GM21529 (cell line): ENCODE results near the gene ZNF581.

Experiments
- ATAC-seq: cut with Tn5 transposase; IDR thresholded peaks from one replicate; pipeline ENCODE4 v1.9.1; 2021; ENCODE audit not compliant: unreplicated experiment

ZNF581 gene

DNA sequence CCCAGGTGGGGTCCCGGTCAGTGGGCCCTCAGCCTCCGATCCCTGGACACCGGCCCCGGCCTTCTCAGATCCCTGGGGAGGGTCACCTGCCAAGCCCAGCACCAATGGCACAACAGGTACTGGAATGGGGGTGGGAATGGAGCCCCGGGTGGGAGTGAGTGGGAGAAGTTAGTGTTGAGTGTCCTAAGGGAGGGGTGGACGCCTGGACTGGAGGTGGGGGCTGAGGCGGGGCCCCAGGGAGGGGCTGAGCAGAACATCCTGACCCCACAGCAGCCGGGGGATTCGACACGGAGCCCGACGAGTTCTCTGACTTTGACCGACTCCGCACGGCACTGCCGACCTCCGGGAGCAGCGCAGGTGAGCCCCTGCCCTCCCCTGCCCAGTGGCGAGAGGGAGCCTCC, 49.2 kb downstream of the ZNF581 start:
- no peak for ATAC-seq

DNA sequence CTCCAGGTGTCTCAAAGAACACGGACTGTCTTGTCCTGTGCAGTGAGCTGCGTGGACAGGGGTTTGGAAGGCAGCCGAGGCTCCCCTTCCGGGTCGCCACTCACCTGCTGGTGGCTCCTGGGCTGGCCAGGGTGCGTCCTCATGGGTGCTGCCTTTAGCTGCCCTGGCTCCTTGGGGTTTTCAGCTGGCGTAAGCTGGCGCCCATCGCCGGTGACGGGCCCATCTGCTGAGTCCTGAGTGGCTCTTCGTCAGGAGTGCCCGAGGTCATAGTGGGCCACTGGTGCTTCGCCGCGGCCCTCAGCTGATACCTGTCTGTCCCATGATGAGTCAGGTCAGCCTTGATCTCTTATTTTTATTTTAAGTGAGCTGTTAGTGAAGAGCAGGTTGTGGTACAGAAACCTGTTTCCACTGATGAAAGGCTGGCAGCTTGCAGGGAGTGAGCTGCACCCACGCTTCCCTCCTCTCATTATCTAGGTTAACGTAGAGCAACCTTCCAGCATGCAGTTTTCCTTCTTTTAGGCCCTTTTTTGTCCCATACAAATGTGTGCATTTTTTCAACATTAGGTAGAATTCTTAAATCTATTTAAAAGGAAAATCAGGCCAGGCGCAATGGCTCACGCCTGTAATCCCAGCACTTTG, 50.0 kb downstream of the ZNF581 start:
- ATAC-seq: no peak

DNA sequence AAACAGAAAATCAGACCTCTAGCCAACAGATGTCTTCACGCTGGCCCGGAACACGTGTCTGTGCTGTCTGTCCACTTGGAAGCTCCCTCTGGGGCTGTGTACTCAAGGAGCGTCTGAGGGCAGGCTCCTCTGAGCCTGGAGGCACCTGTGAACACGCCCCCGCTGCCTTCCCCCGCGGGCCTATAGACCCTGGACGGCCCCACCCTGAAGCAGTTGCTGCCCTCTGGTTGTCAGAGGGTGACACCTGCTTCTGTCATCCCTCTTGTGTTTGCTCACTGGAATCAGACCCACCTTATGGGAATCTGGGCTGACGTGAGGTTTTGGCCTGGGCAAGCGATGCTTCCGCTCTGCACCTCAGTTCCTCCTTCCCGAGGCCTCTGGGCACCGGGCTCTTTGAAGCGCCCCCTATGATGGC, 50.8 kb downstream of the ZNF581 start:
- ATAC-seq: no peak

DNA sequence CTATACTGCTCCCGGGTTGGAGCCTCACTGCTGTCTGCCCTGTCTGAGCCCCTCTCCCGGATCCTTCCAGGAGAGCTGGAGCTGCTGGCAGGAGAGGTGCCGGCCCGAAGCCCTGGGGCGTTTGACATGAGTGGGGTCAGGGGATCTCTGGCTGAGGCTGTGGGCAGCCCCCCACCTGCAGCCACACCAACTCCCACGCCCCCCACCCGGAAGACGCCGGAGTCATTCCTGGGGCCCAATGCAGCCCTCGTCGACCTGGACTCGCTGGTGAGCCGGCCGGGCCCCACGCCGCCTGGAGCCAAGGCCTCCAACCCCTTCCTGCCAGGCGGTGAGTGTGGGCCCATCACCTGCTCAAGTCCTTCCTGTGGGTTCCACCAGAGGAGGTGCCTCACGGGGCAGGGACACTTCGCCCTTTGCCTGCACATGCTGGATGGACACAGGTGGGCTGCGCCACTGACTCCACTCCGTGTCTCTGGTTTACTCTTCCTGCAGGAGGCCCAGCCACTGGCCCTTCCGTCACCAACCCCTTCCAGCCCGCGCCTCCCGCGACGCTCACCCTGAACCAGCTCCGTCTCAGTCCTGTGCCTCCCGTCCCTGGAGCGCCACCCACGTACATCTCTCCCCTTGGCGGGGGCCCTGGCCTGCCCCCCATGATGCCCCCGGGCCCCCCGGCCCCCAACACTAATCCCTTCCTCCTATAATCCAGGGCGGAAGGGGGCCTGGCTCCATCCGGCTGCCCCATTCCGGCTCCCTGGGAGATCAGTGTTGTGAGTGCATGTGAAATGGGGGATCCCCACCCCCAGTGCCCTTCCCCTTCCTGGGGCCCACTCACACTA, 51.4 kb downstream of the ZNF581 start:
- no peak for ATAC-seq
